Memory B cell (primary cell): Measurements from ENCODE around the gene CENPB.

Experiments
- ATAC-seq: fragments of 150-1000 bp; cut with Tn5 transposase; 2 replicates; pipeline ENCODE4 v1.10.0; 2021; ENCODE audit warnings: low read depth, mild to moderate bottlenecking, moderate library complexity
- DNase-seq, 2 donors: peaks; one replicate each; pipeline ENCODE4 v3.0.0; 2022; ENCODE audit warnings: low spot score in 2 of 2
- H3K27ac Mint-ChIP-seq: one replicate; pipeline ENCODE4 v1.8.0; 2022; ENCODE audit warnings: mild to moderate bottlenecking, moderate library complexity, mixed read lengths
- H3K27me3 Mint-ChIP-seq: one replicate; pipeline ENCODE4 v1.8.0; 2022; ENCODE audit warnings: mixed read lengths
- H3K36me3 Mint-ChIP-seq: one replicate; pipeline ENCODE4 v1.8.0; 2022; ENCODE audit warnings: mild to moderate bottlenecking, mixed read lengths
- H3K4me1 Mint-ChIP-seq: one replicate; pipeline ENCODE4 v1.8.0; 2022; ENCODE audit warnings: mixed read lengths
- H3K4me3 Mint-ChIP-seq: one replicate; pipeline ENCODE4 v1.8.0; 2022; ENCODE audit warnings: mild to moderate bottlenecking, moderate library complexity, mixed read lengths
- H3K9me3 Mint-ChIP-seq: one replicate; pipeline ENCODE4 v1.8.0; 2022; ENCODE audit warnings: mixed read lengths

CENPB gene

DNA sequence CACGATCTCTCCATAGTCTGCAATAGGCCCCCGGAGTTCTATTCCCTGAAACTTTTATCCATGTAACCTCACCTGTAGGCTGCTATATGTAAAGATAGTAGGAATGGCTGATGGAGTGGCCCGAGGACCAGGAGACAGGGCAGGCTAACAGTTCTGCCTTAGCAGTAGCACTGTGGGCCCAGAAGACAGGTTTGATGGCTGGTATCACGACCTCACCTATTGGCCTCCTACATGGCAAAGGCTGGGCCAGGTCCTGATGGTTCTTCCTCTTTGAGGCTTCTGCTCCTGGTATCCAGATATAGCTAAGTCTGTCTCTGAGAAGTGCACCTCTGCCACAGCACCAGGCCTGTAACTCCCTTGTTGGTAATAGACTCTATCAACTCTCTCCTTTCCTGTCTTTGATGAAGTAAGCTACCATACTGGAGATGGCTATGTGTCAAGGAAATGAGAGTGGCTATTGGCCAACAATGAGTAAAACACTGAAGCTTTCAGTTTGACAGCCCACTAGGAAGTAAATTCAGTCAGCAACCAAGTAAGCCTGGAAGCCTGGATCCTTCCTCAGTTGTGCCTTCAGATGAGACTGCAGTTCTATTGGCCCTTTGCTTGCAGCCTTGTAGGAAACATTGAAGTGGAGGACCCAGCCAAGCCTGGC lies 11.0 kb downstream of the CENPB start:
- H3K27ac Mint-ChIP-seq: no peak overlapping the region
- no peak for ATAC-seq
- DNase-seq: no peak
- H3K27me3 Mint-ChIP-seq: peaks cover 10% of the 10 kb centered on the region
- H3K36me3 Mint-ChIP-seq: no peaks in the 10 kb centered on the region
- no peak overlapping the region for H3K4me3 Mint-ChIP-seq
- no peaks in the 10 kb centered on the region for H3K9me3 Mint-ChIP-seq
- peaks cover 18% of the 10 kb centered on the region for H3K4me1 Mint-ChIP-seq

GRCh38 chr20:3771552-3772058 lies 14.9 kb downstream of the CENPB start:
- Mint-ChIP-seq H3K27ac (no peak overlapping the region), H3K4me3 (no peak overlapping the region), H3K4me1 (peaks cover 8% of the 10 kb centered on the region), H3K9me3 (no peaks in the 10 kb centered on the region), H3K36me3 (no peaks in the 10 kb centered on the region), H3K27me3 (peaks cover 2% of the 10 kb centered on the region)
- DNase-seq: no peak
- ATAC-seq: no peak

DNA sequence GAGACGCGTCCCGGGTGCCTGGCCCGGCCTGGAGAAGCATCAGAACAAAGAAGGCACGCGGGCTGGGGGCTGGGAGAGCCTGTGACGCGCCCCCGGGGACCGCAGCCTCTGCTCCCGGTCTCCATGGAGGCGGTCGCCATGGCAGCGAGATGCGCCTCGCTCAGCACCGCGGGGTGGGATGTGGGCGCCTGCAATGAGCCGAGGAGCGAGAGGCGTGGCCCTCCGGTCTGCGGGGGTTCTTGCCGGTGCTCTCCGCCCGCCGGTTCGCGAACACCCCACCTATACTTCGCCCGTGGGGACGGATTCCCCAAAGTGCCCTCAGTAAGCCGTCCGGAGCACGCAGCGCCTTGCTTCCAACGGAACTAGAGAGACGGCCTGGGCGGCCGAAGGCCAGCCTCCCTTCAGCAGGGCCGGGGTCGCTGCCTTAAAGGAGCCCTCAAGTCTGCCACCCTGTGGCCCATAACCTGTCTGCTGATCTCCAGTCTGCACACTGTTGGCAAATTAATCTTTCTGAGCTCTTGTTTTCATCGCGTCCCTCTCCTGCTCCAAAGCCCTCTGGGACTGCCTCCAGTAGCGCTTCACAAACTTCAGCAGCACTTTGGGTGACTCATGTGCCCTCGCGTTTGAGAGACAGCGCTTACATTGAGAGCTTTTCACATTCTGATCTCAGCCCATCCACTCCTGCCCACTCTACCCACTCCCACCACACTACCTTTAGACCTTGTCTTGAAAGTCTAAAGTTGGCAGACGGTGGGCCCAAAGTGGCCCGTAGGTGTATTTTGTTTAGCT lies 18.0 kb downstream of the CENPB start:
- Mint-ChIP-seq H3K9me3 (no peaks in the 10 kb centered on the region), H3K27ac (peak overlapping the region; percentile 89), H3K4me3 (peak overlapping the region; percentile 90), H3K36me3 (no peaks in the 10 kb centered on the region), H3K27me3 (peaks cover 2% of the 10 kb centered on the region), H3K4me1 (peaks cover 18% of the 10 kb centered on the region)
- DNase-seq: peak; percentile 74 to 77
- peak; percentile 57 for ATAC-seq

GRCh38 chr20:3767427-3768341 lies 18.9 kb downstream of the CENPB start, which contains the start of gene ADISSP:
Gene ADISSP, minus strand, starts transcription at chr20:3767753. Its CDS starts 7,653 bp downstream, at chr20:3760100.
- ATAC-seq (peak; percentile 86), DNase-seq (peak; percentile 92 to 96)
- Mint-ChIP-seq H3K4me1 (peaks cover 18% of the 10 kb centered on the region), H3K27me3 (peaks cover 2% of the 10 kb centered on the region), H3K27ac (peak within 1 kb of the TSS; percentile 89), H3K9me3 (no peaks in the 10 kb centered on the region), H3K4me3 (peak within 1 kb of the TSS; percentile 90), H3K36me3 (no peaks in the 10 kb centered on the region)

- peaks cover 2% of the 10 kb centered on the region for H3K27me3 Mint-ChIP-seq
- H3K27ac Mint-ChIP-seq: peak overlapping the region; percentile 62
- H3K4me3 Mint-ChIP-seq: peak overlapping the region; percentile 90
- H3K9me3 Mint-ChIP-seq: no peaks in the 10 kb centered on the region
- DNase-seq (no peak), ATAC-seq (no peak)
- H3K4me1 Mint-ChIP-seq: peaks cover 18% of the 10 kb centered on the region
- no peaks in the 10 kb centered on the region for H3K36me3 Mint-ChIP-seq
These were observed 19.5 kb downstream of the CENPB start for GRCh38 chr20:3767110-3767426.

DNA sequence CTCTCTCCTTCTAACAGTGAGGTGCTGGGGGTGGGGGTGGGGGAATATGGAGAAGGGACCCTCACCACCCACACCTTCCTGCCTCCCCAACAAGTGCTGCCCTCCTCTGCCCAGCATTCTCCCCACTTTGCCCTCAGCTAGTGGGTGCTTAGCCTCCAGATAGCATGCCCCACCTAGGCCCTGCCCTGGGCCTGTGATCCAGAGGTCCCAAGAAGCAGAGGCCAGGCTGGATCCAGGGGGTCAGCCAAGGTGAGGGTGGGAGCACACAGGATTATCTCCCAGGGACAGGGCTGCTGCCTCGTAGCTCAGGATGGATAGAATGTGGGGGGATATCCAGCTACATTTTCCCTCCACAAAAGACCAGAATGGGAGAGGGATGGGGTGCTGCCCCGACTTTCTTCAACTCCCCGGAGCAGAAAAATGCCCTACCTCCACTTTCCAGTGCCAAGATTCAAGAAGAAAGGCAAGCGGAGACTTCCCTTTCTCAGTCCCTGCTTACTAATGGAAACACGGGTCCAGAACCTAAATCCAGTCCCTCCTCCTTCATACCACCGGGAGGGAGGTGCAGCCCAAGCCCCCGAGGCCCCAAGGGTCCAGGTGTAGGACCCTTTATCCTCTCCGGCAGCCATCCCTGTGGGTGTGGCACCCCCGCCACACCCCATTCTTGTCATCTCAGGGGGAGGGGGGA lies 20.0 kb downstream of the CENPB start:
- Mint-ChIP-seq H3K4me1 (peaks cover 18% of the 10 kb centered on the region), H3K27me3 (peaks cover under 1% of the 10 kb centered on the region), H3K27ac (peak overlapping the region; percentile 62), H3K36me3 (peaks cover 2% of the 10 kb centered on the region), H3K4me3 (peak overlapping the region; percentile 90), H3K9me3 (no peaks in the 10 kb centered on the region)
- no peak for DNase-seq
- ATAC-seq: no peak

DNA sequence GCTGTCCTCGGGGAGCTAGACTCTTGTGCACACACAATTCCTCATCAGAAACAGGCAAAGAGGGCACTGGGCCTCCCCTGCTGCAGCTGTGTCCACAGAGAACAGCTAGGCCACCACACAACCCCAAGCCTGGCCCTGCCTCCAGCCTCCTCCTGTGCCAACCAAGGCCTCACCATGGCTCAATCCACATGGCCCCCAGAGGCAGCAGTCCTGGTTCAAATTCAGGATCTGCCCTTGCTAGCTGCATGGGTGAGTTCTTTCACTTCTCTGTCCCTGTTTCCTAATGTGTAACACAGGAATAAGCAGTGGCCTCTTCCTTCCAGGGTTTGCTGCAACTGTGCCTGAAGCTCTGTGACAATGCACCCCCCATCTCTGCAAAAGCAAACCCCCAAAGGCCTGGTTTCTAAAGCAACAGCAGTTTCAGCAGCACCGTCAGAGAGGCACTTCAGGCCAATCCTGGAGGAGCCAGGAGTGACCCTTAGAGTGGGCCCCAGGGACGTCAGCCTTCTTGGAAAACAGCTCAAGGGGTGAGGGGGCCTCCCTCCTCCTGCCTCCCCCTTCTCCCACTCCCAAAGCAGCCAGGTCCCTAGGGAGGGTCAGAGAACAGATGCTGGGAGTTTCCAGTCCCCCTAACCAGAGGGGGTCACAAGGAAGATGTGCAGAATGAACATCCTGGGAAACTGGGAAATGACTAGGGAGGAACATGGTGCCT lies 21.2 kb downstream of the CENPB start:
- H3K36me3 Mint-ChIP-seq: peaks cover 2% of the 10 kb centered on the region
- no peaks in the 10 kb centered on the region for H3K9me3 Mint-ChIP-seq
- H3K27me3 Mint-ChIP-seq: no peaks in the 10 kb centered on the region
- no peak overlapping the region for H3K4me3 Mint-ChIP-seq
- H3K27ac Mint-ChIP-seq: no peak overlapping the region
- ATAC-seq (no peak), DNase-seq (no peak)
- peaks cover 21% of the 10 kb centered on the region for H3K4me1 Mint-ChIP-seq

DNA sequence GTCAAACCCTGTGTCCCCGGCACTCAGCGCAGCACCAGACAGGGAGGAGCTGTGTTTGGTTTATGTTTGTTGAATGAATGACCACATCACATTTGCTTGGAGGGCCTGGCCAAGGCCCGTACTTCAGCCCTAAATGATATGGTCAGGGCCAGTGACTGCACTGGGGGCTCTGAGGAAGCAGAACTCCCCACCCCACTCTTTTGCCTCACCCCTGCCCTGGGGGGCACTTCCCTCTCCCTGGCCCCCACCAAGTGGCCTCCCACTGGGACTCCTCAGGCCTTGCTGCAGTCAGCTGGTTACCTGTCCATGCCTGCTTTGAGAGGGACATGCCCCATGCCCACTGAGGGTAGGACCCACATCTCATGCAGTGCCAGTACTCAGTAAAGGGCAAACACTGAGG lies 21.9 kb downstream of the CENPB start:
- Mint-ChIP-seq H3K9me3 (no peaks in the 10 kb centered on the region), H3K36me3 (peaks cover 2% of the 10 kb centered on the region), H3K4me3 (no peak overlapping the region), H3K27me3 (no peaks in the 10 kb centered on the region), H3K4me1 (peaks cover 21% of the 10 kb centered on the region), H3K27ac (no peak overlapping the region)
- no peak for ATAC-seq
- no peak for DNase-seq

GRCh38 chr20:3763671-3764601 lies 22.6 kb downstream of the CENPB start:
- H3K27me3 Mint-ChIP-seq: no peaks in the 10 kb centered on the region
- DNase-seq (no peak), ATAC-seq (no peak)
- no peak overlapping the region for H3K4me3 Mint-ChIP-seq
- H3K36me3 Mint-ChIP-seq: peaks cover 2% of the 10 kb centered on the region
- peaks cover 21% of the 10 kb centered on the region for H3K4me1 Mint-ChIP-seq
- no peak overlapping the region for H3K27ac Mint-ChIP-seq
- H3K9me3 Mint-ChIP-seq: no peaks in the 10 kb centered on the region

- Mint-ChIP-seq H3K9me3 (no peaks in the 10 kb centered on the region), H3K27ac (peak overlapping the region; percentile 35), H3K4me1 (peaks cover 8% of the 10 kb centered on the region), H3K36me3 (peaks cover 6% of the 10 kb centered on the region), H3K27me3 (no peaks in the 10 kb centered on the region), H3K4me3 (no peak overlapping the region)
- DNase-seq: no peak
- ATAC-seq: no peak
These were observed 25.7 kb downstream of the CENPB start for GRCh38 chr20:3760655-3761348.

DNA sequence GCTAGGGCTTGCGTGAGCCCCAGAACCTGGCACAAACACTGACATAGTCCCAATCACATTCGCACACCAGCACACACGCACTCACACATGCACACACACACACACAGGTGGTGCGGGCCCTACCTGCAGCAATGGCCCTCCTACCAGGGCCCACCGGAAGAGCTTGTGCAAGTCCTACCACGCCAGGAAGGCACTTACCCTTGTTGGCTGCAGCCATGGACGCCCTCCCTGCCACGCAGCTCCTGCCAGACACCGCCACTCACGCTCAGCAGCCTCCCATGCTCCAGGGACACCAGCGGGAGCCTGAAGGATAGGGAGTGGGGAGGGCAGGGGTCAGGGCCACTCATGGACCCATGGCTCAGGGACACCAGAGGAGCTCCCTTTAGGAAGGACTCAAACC lies 26.7 kb downstream of the CENPB start:
- Mint-ChIP-seq H3K36me3 (peaks cover 6% of the 10 kb centered on the region), H3K9me3 (no peaks in the 10 kb centered on the region), H3K27me3 (no peaks in the 10 kb centered on the region), H3K4me3 (no peak overlapping the region), H3K27ac (no peak overlapping the region), H3K4me1 (peaks cover 8% of the 10 kb centered on the region)
- ATAC-seq: no peak
- no peak for DNase-seq

DNA sequence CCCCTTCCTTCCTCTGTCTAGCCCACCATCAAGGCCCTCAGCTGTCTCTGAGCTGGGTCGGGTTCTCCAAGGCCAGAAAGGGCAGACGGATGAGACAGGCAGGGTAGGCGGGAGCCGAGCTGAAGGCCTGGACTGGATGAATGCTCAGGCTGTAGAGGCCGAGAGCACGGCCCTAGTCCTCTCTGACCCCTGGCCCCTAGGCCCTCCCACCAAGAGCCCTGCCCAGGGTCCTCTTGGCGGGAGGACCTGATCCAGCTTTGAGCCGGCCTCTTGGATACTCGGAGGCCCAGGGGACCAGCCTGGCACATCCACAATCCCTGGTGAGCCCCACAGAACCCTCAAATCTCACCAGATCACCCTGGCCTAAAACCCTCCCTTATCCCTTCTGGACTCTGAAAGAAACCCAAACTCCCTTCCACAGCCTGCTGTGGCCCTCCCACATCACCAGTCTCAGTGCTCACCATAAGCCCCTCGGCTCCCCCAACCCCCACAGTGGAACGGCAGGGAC lies 27.2 kb downstream of the CENPB start:
- ATAC-seq (no peak), DNase-seq (no peak)
- Mint-ChIP-seq H3K27ac (no peak overlapping the region), H3K4me3 (no peak overlapping the region), H3K36me3 (peaks cover 6% of the 10 kb centered on the region), H3K27me3 (no peaks in the 10 kb centered on the region), H3K9me3 (no peaks in the 10 kb centered on the region), H3K4me1 (peaks cover 5% of the 10 kb centered on the region)
